ENCODE measurements around the gene IQSEC2.
A peak's percentile ranks its signal among the peaks of the same experiment; 100 is the strongest.

The IQSEC2 gene

GRCh38 chrX:53249408-53250042 is 31.9 kb downstream of the IQSEC2 start:
- no peak for DNase-seq

GRCh38 chrX:53247928-53248327 is 33.5 kb downstream of the IQSEC2 start:
- DNase-seq = no peak

GRCh38 chrX:53246231-53246630 is 35.2 kb downstream of the IQSEC2 start:
- DNase-seq = no peak

GRCh38 chrX:53244610-53245009 is 36.8 kb downstream of the IQSEC2 start:
- no peak for DNase-seq

- no peak for DNase-seq
Measured at GRCh38 chrX:53242310-53242709, 39.1 kb downstream of the IQSEC2 start.

GRCh38 chrX:53241558-53241957 is 39.8 kb downstream of the IQSEC2 start:
- DNase-seq = peak in 1 of 56 donors; percentile 8

- DNase-seq = no peak
Measured at GRCh38 chrX:53239474-53239873, 41.9 kb downstream of the IQSEC2 start.

GRCh38 chrX:53237056-53237455 is 44.3 kb downstream of the IQSEC2 start:
- DNase-seq = no peak

GRCh38 chrX:53236025-53236679 is 45.2 kb downstream of the IQSEC2 start:
- no peak for DNase-seq

- no peak for DNase-seq
Measured at GRCh38 chrX:53235566-53235965, 45.8 kb downstream of the IQSEC2 start.

GRCh38 chrX:53234484-53234883 is 46.9 kb downstream of the IQSEC2 start:
- no peak for DNase-seq

GRCh38 chrX:53233536-53233935 is 47.8 kb downstream of the IQSEC2 start:
- no peak for DNase-seq

GRCh38 chrX:53230116-53230515 is 51.3 kb downstream of the IQSEC2 start:
- no peak for DNase-seq

GRCh38 chrX:53227224-53227765 is 54.1 kb downstream of the IQSEC2 start:
- no peak for DNase-seq

- DNase-seq = peak; percentile 2 to 93 (median 74)
Measured at GRCh38 chrX:53224860-53225797, 56.3 kb downstream of the IQSEC2 start, which contains the start of gene KDM5C. Gene KDM5C, minus strand, starts transcription at chrX:53225207. Its CDS starts 318 bp downstream, at chrX:53224889.

- peak in 2 of 56 donors; percentile 48 to 52 for DNase-seq
Measured at GRCh38 chrX:53223955-53224859, 57.2 kb downstream of the IQSEC2 start.

GRCh38 chrX:53223068-53223693 is 58.2 kb downstream of the IQSEC2 start:
- DNase-seq = no peak

All from amygdala (tissue), 56 donors.